Uterus (tissue), 4 donors: ENCODE measurements around the gene MAP3K5. TPM values are rescaled to one million over a fixed set of nuclear protein-coding genes. Genes with fewer than 3 reads are reported as not detected.

Source experiments
- DNase-seq, 2 donors: peaks; one replicate each; pipeline ENCODE4 v3.0.0-alpha.2; 2019 to 2020
- H3K27ac ChIP-seq, 2 donors: fragments of 200-600 bp; sonication (generic); 1 replicate in 1 of 2; 2 replicates in 1 of 2; pipeline ENCODE4 v1.5.1; 2016 to 2018
- H3K27me3 ChIP-seq, 2 donors: fragments of 200-600 bp; sonication (generic); one replicate each; pipeline ENCODE4 v1.5.1; 2018 to 2019; ENCODE audit warnings: control low read depth in 1 of 2
- H3K36me3 ChIP-seq, 2 donors: fragments of 200-600 bp; sonication (generic); one replicate each; pipeline ENCODE4 v1.5.1; 2019; ENCODE audit warnings: control low read depth in 1 of 2
- H3K4me1 ChIP-seq, 2 donors: fragments of 200-600 bp; sonication (generic); one replicate each; pipeline ENCODE4 v1.5.1; 2018 to 2019; ENCODE audit warnings: control low read depth in 1 of 2
- H3K4me3 ChIP-seq, 2 donors: fragments of 200-600 bp; sonication (generic); 1 replicate in 1 of 2; 2 replicates in 1 of 2; pipeline ENCODE4 v1.5.1; 2018 to 2019; ENCODE audit warnings: mild to moderate bottlenecking in 1 of 2
- H3K9me3 ChIP-seq, 2 donors: fragments of 200-600 bp; sonication (generic); one replicate each; pipeline ENCODE4 v1.5.1; 2019; ENCODE audit warnings: control low read depth in 1 of 2
- POLR2A ChIP-seq, 2 donors: fragments of 450-650 bp; IDR thresholded peaks; one replicate each; pipeline ENCODE4 v1.6.1; 2016; ENCODE audit warnings: antibody characterized with exemption in 2 of 2, mild to moderate bottlenecking in 1 of 2, moderate library complexity in 1 of 2
- intact Hi-C: fragments of 100-400 bp; cut with DNase I; formaldehyde crosslinking; loops from one replicate; pipeline ENCODE4 v1.15.1; 2023; ENCODE audit warnings: low total_unique reads
- total RNA-seq, 4 donors: library from RNA; depleted of rRNA in 3 of 4; stranded (reverse); fragments of >200 nt in 3 of 4; gene quantifications; one replicate each; pipeline versions ENCODE4 v1.1.0 to v1.2.4, GENCODE V29; 2014 to 2023
- TF ChIP-seq, protein P1 (sequence below), 4 experiments: fragments of 200-600 bp in 2 of 4; fragments of 450-650 bp in 2 of 4; sonication (generic) in 2 of 4; IDR thresholded peaks; one replicate each; pipeline ENCODE4 v1.5.1; 2016 to 2019; ENCODE audit warnings: antibody characterized with exemption in 4 of 4, mild to moderate bottlenecking in 2 of 4, moderate library complexity in 1 of 4
- donor health status: DM: yes; HTN: yes; CAD: no.

Gene MAP3K5
- total RNA-seq, 4 donors from 2014 or later: 9.5 to 67.1 (median 15.4) TPM

DNA sequence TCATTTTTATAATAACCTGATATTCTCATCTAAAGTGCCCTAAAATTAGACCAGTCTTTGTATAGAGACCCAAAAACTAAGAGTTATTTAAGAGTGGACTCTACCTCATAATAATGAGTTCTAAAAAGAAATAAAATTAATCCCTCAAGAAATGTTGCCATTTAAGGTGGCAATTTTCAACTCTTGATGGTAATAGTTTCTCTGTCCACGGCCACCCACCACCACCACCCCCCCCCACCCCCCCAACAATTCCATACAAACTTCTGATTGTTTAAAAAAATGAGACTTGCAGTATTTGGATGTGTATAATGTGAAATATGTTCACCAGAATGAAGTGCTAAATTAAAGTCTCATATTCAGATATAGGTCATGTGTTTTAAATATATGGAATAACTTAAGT is 244.4 kb downstream of the MAP3K5 start:
- no peaks in the 10 kb centered on the region for H3K9me3 ChIP-seq
- H3K36me3 ChIP-seq: no peaks in the 10 kb centered on the region
- peaks cover 0 to 6% of the 10 kb centered on the region in 2 donors for H3K4me1 ChIP-seq
- intact Hi-C loops: no loop called here
- H3K27me3 ChIP-seq: peaks cover 0 to 5% of the 10 kb centered on the region in 2 donors
- H3K27ac ChIP-seq: no peak overlapping the region
- TF ChIP-seq, protein P1, sequence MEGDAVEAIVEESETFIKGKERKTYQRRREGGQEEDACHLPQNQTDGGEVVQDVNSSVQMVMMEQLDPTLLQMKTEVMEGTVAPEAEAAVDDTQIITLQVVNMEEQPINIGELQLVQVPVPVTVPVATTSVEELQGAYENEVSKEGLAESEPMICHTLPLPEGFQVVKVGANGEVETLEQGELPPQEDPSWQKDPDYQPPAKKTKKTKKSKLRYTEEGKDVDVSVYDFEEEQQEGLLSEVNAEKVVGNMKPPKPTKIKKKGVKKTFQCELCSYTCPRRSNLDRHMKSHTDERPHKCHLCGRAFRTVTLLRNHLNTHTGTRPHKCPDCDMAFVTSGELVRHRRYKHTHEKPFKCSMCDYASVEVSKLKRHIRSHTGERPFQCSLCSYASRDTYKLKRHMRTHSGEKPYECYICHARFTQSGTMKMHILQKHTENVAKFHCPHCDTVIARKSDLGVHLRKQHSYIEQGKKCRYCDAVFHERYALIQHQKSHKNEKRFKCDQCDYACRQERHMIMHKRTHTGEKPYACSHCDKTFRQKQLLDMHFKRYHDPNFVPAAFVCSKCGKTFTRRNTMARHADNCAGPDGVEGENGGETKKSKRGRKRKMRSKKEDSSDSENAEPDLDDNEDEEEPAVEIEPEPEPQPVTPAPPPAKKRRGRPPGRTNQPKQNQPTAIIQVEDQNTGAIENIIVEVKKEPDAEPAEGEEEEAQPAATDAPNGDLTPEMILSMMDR (IDR thresholded peaks at IDR 0.05): no peak
- TF ChIP-seq POLR2A (IDR thresholded peaks at IDR 0.05): no peak
- no peak for DNase-seq
- H3K4me3 ChIP-seq: no peak overlapping the region

DNA sequence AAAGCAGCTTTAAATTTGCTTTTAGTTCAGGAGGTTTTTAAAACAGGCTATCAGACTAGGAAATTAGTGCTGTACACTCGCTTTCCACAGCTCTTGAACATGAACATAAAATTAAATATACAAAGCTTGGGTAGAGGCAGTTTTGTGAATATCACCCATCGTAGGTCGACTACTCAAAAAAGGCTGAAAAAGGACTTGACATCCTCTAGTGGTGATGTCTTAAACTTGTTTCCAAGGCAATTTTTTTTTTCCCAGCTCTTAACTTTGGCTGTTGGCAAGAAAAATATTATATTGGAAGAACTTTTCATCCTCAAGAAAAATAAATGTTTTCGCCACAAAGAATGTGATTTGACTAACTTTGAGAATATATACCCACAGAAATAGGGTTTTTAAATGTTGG is 244.9 kb downstream of the MAP3K5 start:
- no peaks in the 10 kb centered on the region for H3K9me3 ChIP-seq
- H3K36me3 ChIP-seq: no peaks in the 10 kb centered on the region
- no peak overlapping the region for H3K27ac ChIP-seq
- intact Hi-C loops: no loop called here
- no peak for DNase-seq
- H3K4me1 ChIP-seq: peaks cover 0 to 6% of the 10 kb centered on the region in 2 donors
- TF ChIP-seq POLR2A (IDR thresholded peaks at IDR 0.05): no peak
- TF ChIP-seq, protein P1 (IDR thresholded peaks at IDR 0.05): peak in 3 of 4 experiments; percentile 7 to 30 (median 17)
- H3K4me3 ChIP-seq: no peak overlapping the region
- H3K27me3 ChIP-seq: peaks cover 0 to 5% of the 10 kb centered on the region in 2 donors

GRCh38 chr6:136546331-136546730 is 245.9 kb downstream of the MAP3K5 start:
- no peak for DNase-seq
- intact Hi-C loops: no loop called here
- Histone ChIP-seq H3K27ac (no peak overlapping the region), H3K9me3 (no peaks in the 10 kb centered on the region), H3K27me3 (peaks cover 0 to 5% of the 10 kb centered on the region in 2 donors), H3K4me3 (no peak overlapping the region), H3K4me1 (peaks cover 0 to 6% of the 10 kb centered on the region in 2 donors), H3K36me3 (no peaks in the 10 kb centered on the region)
- TF ChIP-seq, protein P1 (IDR thresholded peaks at IDR 0.05): no peak
- no peak for TF ChIP-seq POLR2A (IDR thresholded peaks at IDR 0.05)

DNA sequence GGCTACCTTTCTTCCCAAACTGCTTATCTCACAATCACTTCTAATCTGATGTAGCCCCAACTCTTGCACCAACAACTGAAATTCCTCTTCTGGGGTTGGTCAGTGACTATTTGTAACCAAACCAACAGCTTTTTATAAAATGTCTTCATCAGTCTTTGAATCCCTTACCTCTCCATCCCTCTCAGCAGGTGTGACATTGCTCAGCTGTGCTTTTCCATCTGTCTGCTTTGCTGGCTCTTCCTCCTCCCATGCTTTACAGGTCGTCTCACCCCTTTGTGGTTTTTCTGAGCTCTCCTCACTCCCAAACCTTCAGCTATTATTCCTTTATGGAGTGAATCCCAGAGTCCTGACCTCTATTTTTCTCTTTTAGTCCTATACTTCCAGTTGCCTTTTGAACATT is 248.0 kb downstream of the MAP3K5 start:
- H3K4me3 ChIP-seq: no peak overlapping the region
- intact Hi-C loops: no loop called here
- no peak for TF ChIP-seq POLR2A (IDR thresholded peaks at IDR 0.05)
- TF ChIP-seq, protein P1 (IDR thresholded peaks at IDR 0.05): no peak
- no peaks in the 10 kb centered on the region for H3K36me3 ChIP-seq
- H3K9me3 ChIP-seq: no peaks in the 10 kb centered on the region
- H3K27ac ChIP-seq: no peak overlapping the region
- DNase-seq: no peak
- no peaks in the 10 kb centered on the region for H3K27me3 ChIP-seq
- H3K4me1 ChIP-seq: peaks cover 0 to under 1% of the 10 kb centered on the region in 2 donors

DNA sequence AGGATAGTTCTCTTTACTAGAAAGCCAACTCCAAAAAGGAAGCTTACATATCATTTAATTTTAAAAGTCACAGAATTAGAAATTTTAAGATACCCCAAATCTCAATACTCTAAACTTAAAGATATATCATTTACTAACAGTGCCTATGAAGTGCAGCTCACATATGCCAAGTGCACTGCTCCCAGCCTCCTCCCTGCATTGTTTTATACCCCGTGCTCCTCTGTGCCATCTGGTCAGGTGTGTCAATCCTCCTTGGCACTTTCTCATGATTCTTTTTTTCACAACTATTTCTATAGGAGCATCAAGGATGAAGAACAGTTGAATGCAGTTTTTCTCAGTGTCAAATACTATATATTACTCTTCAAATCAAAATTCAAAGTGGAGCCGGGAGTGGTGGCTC is 250.9 kb downstream of the MAP3K5 start:
- no peak for DNase-seq
- no peak overlapping the region for H3K27ac ChIP-seq
- H3K4me3 ChIP-seq: no peak overlapping the region
- H3K9me3 ChIP-seq: no peaks in the 10 kb centered on the region
- H3K27me3 ChIP-seq: no peaks in the 10 kb centered on the region
- TF ChIP-seq, protein P1 (IDR thresholded peaks at IDR 0.05): no peak
- no peak for TF ChIP-seq POLR2A (IDR thresholded peaks at IDR 0.05)
- no peaks in the 10 kb centered on the region for H3K4me1 ChIP-seq
- H3K36me3 ChIP-seq: no peaks in the 10 kb centered on the region
- intact Hi-C loops: no loop called here
